ENCODE results near the gene C10orf53.
"Not testable (repeated sequence)": the region's sequence is repeated elsewhere in the genome, so short reads cannot be mapped to it uniquely, and the experiment has no call there.

DNA sequence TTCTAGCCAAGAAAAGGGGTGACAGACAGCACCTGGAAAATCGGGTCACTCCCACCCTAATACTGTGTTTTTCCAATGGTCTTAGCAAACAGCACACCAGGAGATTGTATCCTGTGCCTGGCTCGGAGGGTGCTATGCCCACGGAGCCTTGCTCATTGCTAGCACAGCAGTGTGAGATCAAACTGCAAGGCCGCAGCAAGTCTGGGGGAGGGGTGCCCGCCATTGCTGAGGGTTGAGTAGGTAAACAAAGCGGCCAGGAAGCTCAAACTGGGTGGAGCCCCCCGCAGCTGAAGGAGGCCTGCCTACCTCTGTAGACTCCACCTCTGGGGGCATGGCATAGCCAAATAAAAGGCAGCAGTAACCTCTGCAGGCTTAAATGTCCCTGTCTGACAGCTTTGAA is 35.7 kb downstream of the C10orf53 start:
- TF ChIP-seq, protein P1, sequence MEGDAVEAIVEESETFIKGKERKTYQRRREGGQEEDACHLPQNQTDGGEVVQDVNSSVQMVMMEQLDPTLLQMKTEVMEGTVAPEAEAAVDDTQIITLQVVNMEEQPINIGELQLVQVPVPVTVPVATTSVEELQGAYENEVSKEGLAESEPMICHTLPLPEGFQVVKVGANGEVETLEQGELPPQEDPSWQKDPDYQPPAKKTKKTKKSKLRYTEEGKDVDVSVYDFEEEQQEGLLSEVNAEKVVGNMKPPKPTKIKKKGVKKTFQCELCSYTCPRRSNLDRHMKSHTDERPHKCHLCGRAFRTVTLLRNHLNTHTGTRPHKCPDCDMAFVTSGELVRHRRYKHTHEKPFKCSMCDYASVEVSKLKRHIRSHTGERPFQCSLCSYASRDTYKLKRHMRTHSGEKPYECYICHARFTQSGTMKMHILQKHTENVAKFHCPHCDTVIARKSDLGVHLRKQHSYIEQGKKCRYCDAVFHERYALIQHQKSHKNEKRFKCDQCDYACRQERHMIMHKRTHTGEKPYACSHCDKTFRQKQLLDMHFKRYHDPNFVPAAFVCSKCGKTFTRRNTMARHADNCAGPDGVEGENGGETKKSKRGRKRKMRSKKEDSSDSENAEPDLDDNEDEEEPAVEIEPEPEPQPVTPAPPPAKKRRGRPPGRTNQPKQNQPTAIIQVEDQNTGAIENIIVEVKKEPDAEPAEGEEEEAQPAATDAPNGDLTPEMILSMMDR (IDR thresholded peaks at IDR 0.05; ENCODE audit: low read depth, low read length, poor library complexity, severe bottlenecking), result not testable (repeated sequence)
- TF ChIP-seq EZH2phosphoT487 (IDR thresholded peaks at IDR 0.05; ENCODE audit: borderline replicate concordance, low read length), result not testable (repeated sequence)

All from DOHH2 (cell line).